Osteoblast (primary cell): ENCODE results near the gene BLID. TPM values are rescaled to one million over a fixed set of nuclear protein-coding genes. Genes with fewer than 3 reads are reported as not detected.

Experiments
- DNase-seq: peaks from one replicate; pipeline ENCODE4 v3.0.0; 2011; ENCODE audit warnings: low spot score, mixed read lengths; ENCODE audit not compliant: insufficient read length; ENCODE audit errors: missing footprints
- H2AFZ ChIP-seq: 2 replicates; pipeline ENCODE4 v1.6.0; 2011; ENCODE audit warnings: mild to moderate bottlenecking, low read length
- H3K27ac ChIP-seq: 2 replicates; pipeline ENCODE4 v1.5.1; 2011; ENCODE audit warnings: mild to moderate bottlenecking, low read depth, low read length, moderate library complexity
- H3K27me3 ChIP-seq: 2 replicates; pipeline ENCODE4 v1.6.0; 2012; ENCODE audit warnings: mild to moderate bottlenecking, control low read depth, inconsistent platforms, low read length, moderate library complexity; ENCODE audit not compliant: insufficient read depth
- H3K36me3 ChIP-seq: 2 replicates; pipeline ENCODE4 v1.5.1; 2011; ENCODE audit warnings: mild to moderate bottlenecking, low read length, control low read depth, moderate library complexity; ENCODE audit not compliant: insufficient read depth
- H3K4me1 ChIP-seq: 2 replicates; pipeline ENCODE4 v1.5.1; 2011; ENCODE audit warnings: mild to moderate bottlenecking, low read length, control low read depth, moderate library complexity; ENCODE audit not compliant: insufficient read depth
- H3K4me2 ChIP-seq: 2 replicates; pipeline ENCODE4 v1.6.0; 2011; ENCODE audit warnings: mild to moderate bottlenecking, low read length; ENCODE audit not compliant: insufficient read depth
- H3K4me3 ChIP-seq: fragments of 200-600 bp; sonication (generic); 3 replicates; pipeline ENCODE4 v1.5.1; 2012; ENCODE audit warnings: mild to moderate bottlenecking, low read length, inconsistent platforms; ENCODE audit not compliant: insufficient read depth
- H3K79me2 ChIP-seq: 2 replicates; pipeline ENCODE4 v1.6.0; 2012; ENCODE audit warnings: mild to moderate bottlenecking, low read length, control low read depth, inconsistent platforms; ENCODE audit not compliant: insufficient read depth
- H3K9me3 ChIP-seq: 2 replicates; pipeline ENCODE4 v1.5.1; 2011; ENCODE audit warnings: low read depth, low read length, control low read depth
- H4K20me1 ChIP-seq: 2 replicates; pipeline ENCODE4 v1.6.0; 2012; ENCODE audit warnings: mild to moderate bottlenecking, low read length, control low read depth; ENCODE audit not compliant: insufficient read depth
- total RNA-seq: library from RNA; depleted of rRNA; stranded (reverse); fragments of >200 nt; gene quantifications from 2 replicates; pipeline ENCODE4 v1.2.3, GENCODE V29; 2012
- TF ChIP-seq, protein P1 (sequence below): IDR thresholded peaks from 2 replicates; pipeline ENCODE4 v1.5.1; 2011; ENCODE audit warnings: mild to moderate bottlenecking, low read depth, low read length, moderate library complexity; ENCODE audit errors: extremely low read depth

Gene BLID
- total RNA-seq, 1 donor, result 18.1 TPM

DNA sequence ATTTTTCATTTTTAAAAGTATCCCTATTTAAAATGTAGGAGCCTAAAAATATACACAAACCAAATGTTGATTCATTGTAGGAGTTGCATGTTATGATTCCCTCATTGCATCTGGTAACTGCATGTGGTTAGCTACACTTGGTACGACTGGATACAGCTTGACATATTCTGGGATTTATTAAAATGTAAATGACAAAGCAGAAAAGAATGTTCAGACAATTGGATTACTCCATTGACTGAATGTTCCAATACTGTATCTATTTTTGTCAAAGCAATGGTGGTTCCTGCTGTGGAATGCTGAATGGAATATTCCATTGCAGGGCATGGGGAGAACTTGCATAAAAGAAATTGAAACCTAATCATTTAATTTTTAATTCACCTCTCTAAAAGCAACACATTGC lies 30.8 kb downstream of the BLID start:
- TF ChIP-seq, protein P1, sequence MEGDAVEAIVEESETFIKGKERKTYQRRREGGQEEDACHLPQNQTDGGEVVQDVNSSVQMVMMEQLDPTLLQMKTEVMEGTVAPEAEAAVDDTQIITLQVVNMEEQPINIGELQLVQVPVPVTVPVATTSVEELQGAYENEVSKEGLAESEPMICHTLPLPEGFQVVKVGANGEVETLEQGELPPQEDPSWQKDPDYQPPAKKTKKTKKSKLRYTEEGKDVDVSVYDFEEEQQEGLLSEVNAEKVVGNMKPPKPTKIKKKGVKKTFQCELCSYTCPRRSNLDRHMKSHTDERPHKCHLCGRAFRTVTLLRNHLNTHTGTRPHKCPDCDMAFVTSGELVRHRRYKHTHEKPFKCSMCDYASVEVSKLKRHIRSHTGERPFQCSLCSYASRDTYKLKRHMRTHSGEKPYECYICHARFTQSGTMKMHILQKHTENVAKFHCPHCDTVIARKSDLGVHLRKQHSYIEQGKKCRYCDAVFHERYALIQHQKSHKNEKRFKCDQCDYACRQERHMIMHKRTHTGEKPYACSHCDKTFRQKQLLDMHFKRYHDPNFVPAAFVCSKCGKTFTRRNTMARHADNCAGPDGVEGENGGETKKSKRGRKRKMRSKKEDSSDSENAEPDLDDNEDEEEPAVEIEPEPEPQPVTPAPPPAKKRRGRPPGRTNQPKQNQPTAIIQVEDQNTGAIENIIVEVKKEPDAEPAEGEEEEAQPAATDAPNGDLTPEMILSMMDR, result no peak
- H3K27ac ChIP-seq, result peak overlapping the region; percentile 56
- peaks cover 39% of the 10 kb centered on the region for H4K20me1 ChIP-seq
- H3K4me1 ChIP-seq, result peaks cover 47% of the 10 kb centered on the region
- no peaks in the 10 kb centered on the region for H3K27me3 ChIP-seq
- H3K4me3 ChIP-seq, result no peak overlapping the region
- peaks cover 21% of the 10 kb centered on the region for H3K79me2 ChIP-seq
- H2AFZ ChIP-seq, result no peak overlapping the region
- H3K4me2 ChIP-seq, result no peak overlapping the region
- peaks cover 44% of the 10 kb centered on the region for H3K36me3 ChIP-seq
- H3K9me3 ChIP-seq, result no peaks in the 10 kb centered on the region
- no peak for DNase-seq

- Histone ChIP-seq H2AFZ (no peak overlapping the region), H3K27ac (no peak overlapping the region), H3K9me3 (no peaks in the 10 kb centered on the region), H4K20me1 (peaks cover 15% of the 10 kb centered on the region), H3K4me1 (peaks cover 17% of the 10 kb centered on the region), H3K36me3 (peaks cover 19% of the 10 kb centered on the region), H3K27me3 (no peaks in the 10 kb centered on the region), H3K4me2 (no peak overlapping the region), H3K79me2 (no peaks in the 10 kb centered on the region), H3K4me3 (no peak overlapping the region)
- no peak for DNase-seq
- TF ChIP-seq, protein P1, result no peak
Measured at GRCh38 chr11:122082205-122082604, 33.8 kb downstream of the BLID start.

- H3K27me3 ChIP-seq, result no peaks in the 10 kb centered on the region
- H3K4me3 ChIP-seq, result no peak overlapping the region
- no peak overlapping the region for H3K4me2 ChIP-seq
- peak overlapping the region; percentile 25 for H3K27ac ChIP-seq
- peaks cover 7% of the 10 kb centered on the region for H4K20me1 ChIP-seq
- DNase-seq, result no peak
- H3K36me3 ChIP-seq, result peaks cover 20% of the 10 kb centered on the region
- no peak overlapping the region for H2AFZ ChIP-seq
- no peaks in the 10 kb centered on the region for H3K9me3 ChIP-seq
- TF ChIP-seq, protein P1, result no peak
- peaks cover 12% of the 10 kb centered on the region for H3K4me1 ChIP-seq
- H3K79me2 ChIP-seq, result peaks cover 4% of the 10 kb centered on the region
Measured at GRCh38 chr11:122081073-122081472, 34.9 kb downstream of the BLID start.

- no peak overlapping the region for H3K27ac ChIP-seq
- H3K9me3 ChIP-seq, result no peaks in the 10 kb centered on the region
- H4K20me1 ChIP-seq, result peaks cover 2% of the 10 kb centered on the region
- no peak overlapping the region for H3K4me3 ChIP-seq
- no peak overlapping the region for H2AFZ ChIP-seq
- no peak overlapping the region for H3K4me2 ChIP-seq
- no peaks in the 10 kb centered on the region for H3K27me3 ChIP-seq
- no peak for DNase-seq
- TF ChIP-seq, protein P1, result no peak
- H3K4me1 ChIP-seq, result peaks cover 28% of the 10 kb centered on the region
- peaks cover 27% of the 10 kb centered on the region for H3K36me3 ChIP-seq
- peaks cover 14% of the 10 kb centered on the region for H3K79me2 ChIP-seq
Measured at GRCh38 chr11:122077459-122077858, 38.6 kb downstream of the BLID start.
